HCT116 (cell line): Measurements from ENCODE around the gene CEND1. TPM values are rescaled to one million over a fixed set of nuclear protein-coding genes. Genes with fewer than 3 reads are reported as not detected.
A peak's percentile ranks its signal among the peaks of the same experiment; 100 is the strongest.

Experiments
- ATAC-seq: fragments of 200-7000 bp; cut with Tn5 transposase; 2 replicates; pipeline ENCODE4 v1.9.1; 2020; ENCODE audit warnings: mild to moderate bottlenecking, moderate library complexity
- BruUV-seq: library from RNA; stranded (reverse); fragments of 400-500 nt; replicated peaks from 2 replicates; lab custom pipeline; 2021; lab: Mats Ljungman, UMichigan
- CTCF ChIA-PET: fragments of 300-600 bp; sonication (Branson Sonifier 250); formaldehyde crosslinking; loops from one replicate; lab custom pipeline; 2021; ENCODE audit warnings: antibody characterized with exemption; lab: Charles Lee
- POLR2A ChIA-PET: fragments of 300-600, 350-600 bp; sonication (Branson Sonifier 250); formaldehyde crosslinking; loops from one replicate; lab custom pipeline; 2021; ENCODE audit warnings: antibody characterized with exemption; lab: Charles Lee
- RAD21 ChIA-PET, 2 experiments: fragments of 300-600 bp; sonication (Branson Sonifier 250); formaldehyde crosslinking; loops; one replicate each; lab custom pipeline; 2023; ENCODE audit warnings: low total read pairs in 2 of 2; ENCODE audit not compliant: uncharacterized antibody in 2 of 2, unreplicated experiment in 2 of 2, low non-redundant PET in 1 of 2; lab: Charles Lee
- DNase-seq: peaks from one replicate; pipeline ENCODE4 v3.0.0-alpha.2; 2010; ENCODE audit warnings: low read depth, low spot score
- H2AFZ ChIP-seq: fragments of 200-600 bp; shearing (Covaris generic), sonication (generic); 2 replicates; pipeline ENCODE4 v1.6.1; 2017; ENCODE audit warnings: low read depth, mixed run types, mixed read lengths, antibody characterized with exemption, low read length; ENCODE audit not compliant: poor library complexity, severe bottlenecking
- H3K27ac ChIP-seq: 2 replicates; pipeline ENCODE4 v1.5.1; 2012; ENCODE audit warnings: low read depth, low read length
- H3K27me3 ChIP-seq: fragments of 200-600 bp; sonication (generic); 2 replicates; pipeline ENCODE4 v1.6.1; 2016; ENCODE audit warnings: mixed run types, low read length, mixed read lengths; ENCODE audit not compliant: insufficient read depth
- H3K36me3 ChIP-seq, 2 experiments: fragments of 200-500 bp in 1 of 2; fragments of 200-600 bp in 1 of 2; sonication (Bioruptor generic) in 1 of 2; sonication (generic) in 1 of 2; 2 replicates each; pipeline versions ENCODE4 v1.5.1 to v1.6.1; 2014 to 2016; ENCODE audit warnings: low read length in 2 of 2, inconsistent platforms in 1 of 2, mixed read lengths in 1 of 2, mixed run types in 1 of 2; ENCODE audit not compliant: insufficient read depth in 2 of 2, control insufficient read depth in 1 of 2
- H3K4me1 ChIP-seq, 2 experiments: fragments of 200-600 bp in 1 of 2; sonication (generic) in 1 of 2; 2 replicates each; pipeline versions ENCODE4 v1.5.1 to v1.6.1; 2012 to 2017; ENCODE audit warnings: low read length in 2 of 2, inconsistent platforms in 1 of 2, mild to moderate bottlenecking in 1 of 2, mixed read lengths in 1 of 2, mixed run types in 1 of 2, moderate library complexity in 1 of 2; ENCODE audit not compliant: insufficient read depth in 2 of 2, control insufficient read depth in 1 of 2
- H3K4me2 ChIP-seq: fragments of 200-600 bp; sonication (generic); 2 replicates; pipeline ENCODE4 v1.6.1; 2017; ENCODE audit warnings: mixed run types, low read length, mixed read lengths
- H3K4me3 ChIP-seq, 2 experiments: fragments of 200-600 bp in 1 of 2; sonication (generic) in 1 of 2; replicated peaks in 1 of 2; 2 replicates each; pipeline ENCODE4 v1.5.1; 2011 to 2016; ENCODE audit warnings: low read length in 2 of 2, control low read depth in 1 of 2, low read depth in 1 of 2, mild to moderate bottlenecking in 1 of 2, mixed read lengths in 1 of 2, mixed run types in 1 of 2
- H3K79me2 ChIP-seq: fragments of 200-600 bp; sonication (generic); 2 replicates; pipeline ENCODE4 v1.6.1; 2017; ENCODE audit warnings: mild to moderate bottlenecking, mixed run types, low read length, moderate library complexity, mixed read lengths; ENCODE audit not compliant: insufficient read depth
- H3K9ac ChIP-seq: fragments of 200-600 bp; sonication (generic); 2 replicates; pipeline ENCODE4 v1.6.1; 2016; ENCODE audit warnings: low read length, mixed read lengths
- H3K9me2 ChIP-seq: fragments of 200-600 bp; sonication (generic), shearing (Covaris generic); 2 replicates; pipeline ENCODE4 v1.6.1; 2017; ENCODE audit warnings: mixed run types, mild to moderate bottlenecking, moderate library complexity; ENCODE audit not compliant: insufficient read depth
- H3K9me3 ChIP-seq, 2 experiments: fragments of 200-500 bp in 1 of 2; fragments of 200-600 bp in 1 of 2; sonication (Bioruptor generic) in 1 of 2; sonication (generic) in 1 of 2; 2 replicates each; pipeline ENCODE4 v1.6.1; 2014 to 2017; ENCODE audit warnings: low read length in 2 of 2, mixed read lengths in 2 of 2, inconsistent platforms in 1 of 2, low read depth in 1 of 2, mild to moderate bottlenecking in 1 of 2, mixed run types in 1 of 2, moderate library complexity in 1 of 2; ENCODE audit not compliant: control insufficient read depth in 1 of 2, insufficient read depth in 1 of 2
- H4K20me1 ChIP-seq: fragments of 200-600 bp; sonication (generic), shearing (Covaris generic); 2 replicates; pipeline ENCODE4 v1.6.1; 2017; ENCODE audit warnings: mixed run types, mild to moderate bottlenecking, moderate library complexity; ENCODE audit not compliant: insufficient read depth
- CBX3 ChIP-seq: IDR thresholded peaks from 2 replicates; pipeline ENCODE4 v1.6.1; 2012; ENCODE audit warnings: low read depth
- SP1 ChIP-seq: IDR thresholded peaks from 2 replicates; pipeline ENCODE4 v1.6.1; 2012; ENCODE audit warnings: low read depth
- intact Hi-C: fragments of 100-400 bp; cut with micrococcal nuclease; formaldehyde crosslinking; loops from 2 replicates; pipeline ENCODE4 v1.10.0; 2022
- total RNA-seq: library from RNA; stranded (reverse); gene quantifications from one replicate; pipeline ENCODE4 v1.2.1, GENCODE V29; 2021; ENCODE audit not compliant: unreplicated experiment
- TF ChIP-seq, protein P1 (sequence below): IDR thresholded peaks from 2 replicates; pipeline ENCODE4 v1.6.1; 2012; ENCODE audit warnings: low read depth
- TF ChIP-seq, protein P2 (sequence below): IDR thresholded peaks from 2 replicates; pipeline ENCODE4 v1.6.1; 2012

CEND1 gene
- total RNA-seq, 1 experiment from 2014 or later: 0.27 TPM

- CTCF ChIA-PET: no interaction called here
Observed at GRCh38 chr11:767238-767637, 22.7 kb downstream of the CEND1 start.

More at GRCh38 chr11:767238-767637, 22.7 kb downstream of the CEND1 start:
- Histone ChIP-seq H3K9ac (no peak overlapping the region), H3K27me3 (no peaks in the 10 kb centered on the region), H3K4me2 (no peak overlapping the region), H3K4me1 (peaks cover 13 to 39% of the 10 kb centered on the region in 2 experiments), H3K79me2 (peaks cover 24% of the 10 kb centered on the region), H3K9me3 (no peaks in the 10 kb centered on the region), H4K20me1 (peaks cover 5% of the 10 kb centered on the region; the same call in 1 of the 2 replicates), H2AFZ (no peak overlapping the region), H3K9me2 (no peaks in the 10 kb centered on the region), H3K27ac (0 out of 2 replicates have a peak overlapping the region, but pooled peaks have one; percentile 45), H3K4me3 (no peak overlapping the region), H3K36me3 (peaks cover 26 to 62% of the 10 kb centered on the region in 2 experiments)
- no peak for DNase-seq
- POLR2A ChIA-PET: no interaction called here
- intact Hi-C loops: no loop called here
- BruUV-seq: TSS peak; percentile 29
- no peak for TF ChIP-seq CBX3
- TF ChIP-seq, protein P1, sequence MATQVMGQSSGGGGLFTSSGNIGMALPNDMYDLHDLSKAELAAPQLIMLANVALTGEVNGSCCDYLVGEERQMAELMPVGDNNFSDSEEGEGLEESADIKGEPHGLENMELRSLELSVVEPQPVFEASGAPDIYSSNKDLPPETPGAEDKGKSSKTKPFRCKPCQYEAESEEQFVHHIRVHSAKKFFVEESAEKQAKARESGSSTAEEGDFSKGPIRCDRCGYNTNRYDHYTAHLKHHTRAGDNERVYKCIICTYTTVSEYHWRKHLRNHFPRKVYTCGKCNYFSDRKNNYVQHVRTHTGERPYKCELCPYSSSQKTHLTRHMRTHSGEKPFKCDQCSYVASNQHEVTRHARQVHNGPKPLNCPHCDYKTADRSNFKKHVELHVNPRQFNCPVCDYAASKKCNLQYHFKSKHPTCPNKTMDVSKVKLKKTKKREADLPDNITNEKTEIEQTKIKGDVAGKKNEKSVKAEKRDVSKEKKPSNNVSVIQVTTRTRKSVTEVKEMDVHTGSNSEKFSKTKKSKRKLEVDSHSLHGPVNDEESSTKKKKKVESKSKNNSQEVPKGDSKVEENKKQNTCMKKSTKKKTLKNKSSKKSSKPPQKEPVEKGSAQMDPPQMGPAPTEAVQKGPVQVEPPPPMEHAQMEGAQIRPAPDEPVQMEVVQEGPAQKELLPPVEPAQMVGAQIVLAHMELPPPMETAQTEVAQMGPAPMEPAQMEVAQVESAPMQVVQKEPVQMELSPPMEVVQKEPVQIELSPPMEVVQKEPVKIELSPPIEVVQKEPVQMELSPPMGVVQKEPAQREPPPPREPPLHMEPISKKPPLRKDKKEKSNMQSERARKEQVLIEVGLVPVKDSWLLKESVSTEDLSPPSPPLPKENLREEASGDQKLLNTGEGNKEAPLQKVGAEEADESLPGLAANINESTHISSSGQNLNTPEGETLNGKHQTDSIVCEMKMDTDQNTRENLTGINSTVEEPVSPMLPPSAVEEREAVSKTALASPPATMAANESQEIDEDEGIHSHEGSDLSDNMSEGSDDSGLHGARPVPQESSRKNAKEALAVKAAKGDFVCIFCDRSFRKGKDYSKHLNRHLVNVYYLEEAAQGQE: no peak
- TF ChIP-seq SP1: no peak
- TF ChIP-seq, protein P2, sequence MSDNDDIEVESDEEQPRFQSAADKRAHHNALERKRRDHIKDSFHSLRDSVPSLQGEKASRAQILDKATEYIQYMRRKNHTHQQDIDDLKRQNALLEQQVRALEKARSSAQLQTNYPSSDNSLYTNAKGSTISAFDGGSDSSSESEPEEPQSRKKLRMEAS: no peak
- RAD21 ChIA-PET: no interaction called here
- ATAC-seq: no peak
